GM18867 (cell line): ENCODE measurements around the gene ASPM.
"Not testable (repeated sequence)": the region's sequence is repeated elsewhere in the genome, so short reads cannot be mapped to it uniquely, and the experiment has no call there.

Experiments
- ATAC-seq: cut with Tn5 transposase; IDR thresholded peaks from one replicate; pipeline ENCODE4 v1.9.1; 2021; ENCODE audit warnings: mild to moderate bottlenecking, moderate library complexity; ENCODE audit not compliant: unreplicated experiment

ASPM gene

DNA sequence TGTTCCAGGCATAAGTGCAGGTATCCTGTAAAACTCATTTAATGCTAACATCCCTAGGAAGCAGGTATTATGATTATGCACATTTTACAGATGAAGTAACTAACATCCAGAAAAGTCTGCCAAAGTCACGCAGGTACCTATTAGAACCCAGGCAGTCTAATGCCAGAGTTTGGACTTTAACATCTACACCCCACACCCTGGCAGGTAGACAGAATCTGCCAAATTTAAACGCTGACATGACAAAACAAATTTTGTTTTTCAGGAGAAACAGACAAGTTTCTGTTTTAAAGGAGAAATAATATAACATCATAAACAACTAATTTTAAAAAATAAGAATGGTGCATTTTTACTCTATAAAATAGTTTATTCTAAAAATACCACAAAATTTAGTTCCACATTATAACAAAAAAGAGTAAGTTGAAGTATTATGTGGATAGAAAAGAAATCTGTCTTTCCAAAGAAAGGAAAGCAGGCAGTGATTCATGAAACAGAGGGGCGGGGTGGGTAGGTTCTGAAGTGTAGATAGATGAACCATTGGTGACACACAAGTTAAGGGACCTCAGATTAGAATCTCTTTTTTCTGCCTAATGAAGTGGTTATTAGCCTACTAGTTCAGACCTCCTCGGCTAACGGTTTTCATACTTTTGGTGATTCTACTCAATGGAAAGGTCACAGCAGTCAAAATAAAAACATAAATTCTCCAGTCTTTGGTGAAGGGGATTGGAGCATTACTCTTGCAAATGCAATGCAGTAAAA lies 1.7 kb downstream of the ASPM start:
- no peak for ATAC-seq

DNA sequence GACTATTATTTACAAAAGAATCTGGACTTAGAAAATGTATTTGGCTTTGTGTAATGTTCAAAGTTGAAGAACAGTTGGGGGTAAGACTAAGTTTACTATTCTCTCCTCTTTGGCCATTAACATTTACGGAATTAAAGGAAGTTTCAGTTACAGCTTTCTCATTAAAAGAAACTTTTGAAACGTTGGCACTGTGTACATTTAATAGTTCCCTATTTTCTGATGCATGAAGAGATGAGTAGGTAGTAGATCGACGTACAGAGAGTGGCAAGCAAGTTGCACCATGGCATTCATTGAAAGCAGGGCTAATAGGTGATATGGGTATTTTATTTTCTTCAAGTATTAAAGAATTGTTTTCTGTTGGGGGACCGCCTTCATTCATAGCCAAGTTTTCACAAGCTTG lies 3.2 kb downstream of the ASPM start:
- ATAC-seq = no peak

DNA sequence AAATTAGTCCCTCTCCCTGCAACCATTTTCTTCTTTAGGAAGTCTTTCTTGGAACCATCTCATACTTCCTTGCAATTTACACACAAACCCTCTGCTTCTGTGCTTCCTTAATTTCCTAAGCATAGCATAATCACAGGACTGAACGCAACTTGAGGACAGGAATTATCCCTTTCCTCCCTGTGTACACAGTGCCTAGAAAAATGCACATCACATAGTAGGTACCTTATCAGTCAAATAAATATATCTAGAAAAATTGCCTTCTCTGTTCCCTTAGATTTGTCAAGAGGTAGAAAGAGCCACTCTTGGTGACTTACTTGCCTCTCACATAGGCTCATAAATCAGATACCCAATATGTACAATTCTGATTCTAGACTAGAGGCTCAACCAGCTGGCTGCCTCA lies 4.9 kb downstream of the ASPM start:
- no peak for ATAC-seq

DNA sequence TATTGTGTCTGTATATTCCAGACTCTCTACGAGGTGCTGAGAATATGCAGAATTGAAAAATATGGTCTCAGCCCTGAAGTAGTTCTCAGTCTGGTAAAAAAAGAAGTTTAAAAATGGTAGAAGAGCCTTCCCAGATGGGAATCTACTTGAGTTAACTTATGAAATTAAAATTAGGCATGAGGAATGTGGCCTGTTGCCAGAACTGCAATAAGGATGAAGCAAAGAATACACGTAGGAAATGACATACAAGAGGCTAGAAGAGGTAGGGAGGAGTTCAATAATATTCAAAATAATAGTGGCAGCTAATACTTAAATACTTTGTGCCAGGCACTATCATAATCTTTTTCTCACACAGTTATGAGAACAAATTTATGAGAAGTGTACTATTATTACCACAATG lies 6.3 kb downstream of the ASPM start:
- no peak for ATAC-seq

DNA sequence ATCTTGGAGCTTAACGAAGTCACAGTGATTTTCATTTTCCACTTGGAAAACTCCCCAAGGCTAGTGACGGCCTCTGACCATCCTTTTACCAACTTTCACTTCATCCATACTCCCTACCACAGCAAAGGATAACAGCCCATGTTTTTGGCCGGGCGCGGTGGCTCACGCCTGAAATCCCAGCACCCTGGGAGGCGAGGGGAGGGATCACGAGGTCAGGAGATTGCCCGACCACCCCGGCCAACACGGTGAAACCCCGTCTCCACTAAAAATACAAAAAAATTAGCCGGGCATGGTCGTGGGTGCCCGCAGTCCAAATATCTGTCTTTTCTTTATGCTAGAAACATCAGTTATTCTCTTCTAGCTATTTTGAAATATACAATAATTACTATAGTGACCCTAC lies 7.3 kb downstream of the ASPM start:
- ATAC-seq = no peak

DNA sequence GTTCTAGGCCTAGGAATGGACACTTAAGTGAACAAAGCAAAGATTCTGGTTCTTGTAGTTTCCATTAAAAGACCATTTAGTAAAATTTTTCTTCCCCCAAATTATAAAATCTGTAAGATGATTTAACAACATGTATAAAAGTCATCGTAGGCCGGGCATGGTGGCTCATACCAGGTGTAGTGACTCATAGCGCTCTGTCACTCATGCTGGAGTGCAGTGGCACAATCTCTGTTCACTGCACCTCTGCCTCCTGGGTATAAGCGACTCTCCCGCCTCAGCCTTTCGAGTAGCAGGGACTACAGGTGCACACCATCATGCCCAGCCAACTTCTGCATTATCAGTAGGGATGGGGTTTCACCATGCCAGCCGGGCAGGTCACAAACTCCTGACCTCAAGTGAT lies 9.1 kb downstream of the ASPM start:
- no peak for ATAC-seq

DNA sequence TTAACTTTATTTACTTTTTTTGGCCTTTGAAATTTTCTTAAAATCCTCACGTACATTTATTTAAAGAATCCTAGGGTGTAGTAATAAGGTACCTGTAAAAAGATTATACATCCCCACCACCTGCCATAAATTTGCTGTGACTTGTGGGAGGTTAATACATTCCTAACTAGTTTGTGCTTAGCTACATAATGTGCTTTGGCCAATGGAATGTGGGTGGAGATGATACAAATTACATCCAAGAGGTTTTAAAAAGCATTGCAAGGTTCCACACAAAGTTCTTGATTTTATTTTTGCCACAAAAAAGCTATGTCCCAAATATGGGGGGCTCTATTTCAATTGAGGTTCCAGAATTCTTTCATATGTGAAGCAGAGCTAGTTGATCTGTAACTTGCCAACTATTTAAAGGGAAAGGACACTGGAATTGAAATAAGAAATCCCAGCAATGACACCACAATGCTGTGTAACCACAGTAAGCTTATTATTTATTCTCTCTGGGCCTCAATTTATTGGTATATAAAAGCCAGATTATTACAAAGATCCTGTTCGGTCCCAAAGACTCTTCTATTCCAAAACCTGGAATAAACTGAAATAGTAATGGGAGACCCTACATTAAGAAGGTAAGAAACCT lies 15.7 kb downstream of the ASPM start:
- no peak for ATAC-seq

DNA sequence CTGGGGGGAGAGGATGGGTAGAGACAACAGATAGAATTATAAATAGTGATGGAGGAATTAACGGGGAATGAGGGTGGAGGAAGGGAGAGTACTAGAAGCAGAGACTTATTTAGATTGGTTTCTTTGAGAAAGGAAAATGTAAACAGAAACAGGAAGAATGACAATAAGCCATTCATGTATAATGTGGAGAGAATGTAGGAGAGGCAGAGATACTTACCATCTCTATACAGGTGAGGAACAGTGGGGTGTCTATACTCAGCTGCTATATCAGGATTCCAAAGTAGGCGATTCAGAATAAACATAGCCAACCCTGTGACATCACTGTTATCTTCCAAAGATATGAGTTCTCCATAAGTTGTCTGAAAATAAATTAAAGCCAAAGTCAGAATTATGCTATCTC lies 16.8 kb downstream of the ASPM start:
- no peak for ATAC-seq

DNA sequence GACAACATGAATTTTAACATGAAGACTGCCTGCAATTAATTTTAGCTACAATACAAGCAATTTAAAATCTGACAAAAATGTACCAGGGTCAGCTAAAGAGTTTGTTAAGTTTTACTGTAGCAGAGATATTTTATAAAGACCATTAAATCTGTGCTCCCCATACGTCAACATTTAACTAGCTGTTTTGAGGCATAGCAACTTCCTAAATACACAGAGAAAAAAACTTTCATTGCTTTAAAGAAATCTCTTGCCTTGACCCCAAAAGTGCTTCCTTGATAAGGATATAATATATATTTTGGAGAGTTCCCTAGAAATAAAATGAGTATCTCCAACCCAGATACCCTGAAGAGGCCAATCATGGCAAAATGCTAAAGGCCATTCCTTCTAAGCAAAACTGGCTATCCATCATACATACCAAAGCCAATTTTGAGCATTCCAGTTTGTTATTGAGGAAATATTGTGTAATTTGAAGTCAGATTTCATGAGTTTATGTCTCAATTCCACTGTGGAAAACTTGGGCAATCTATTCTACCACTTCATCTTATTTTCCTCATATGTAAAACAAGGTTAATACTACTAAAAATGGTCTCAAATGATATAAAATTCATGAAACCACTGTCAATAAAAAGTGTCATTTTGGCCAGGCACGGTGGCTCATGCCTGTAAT lies 19.1 kb downstream of the ASPM start:
- ATAC-seq = no peak

DNA sequence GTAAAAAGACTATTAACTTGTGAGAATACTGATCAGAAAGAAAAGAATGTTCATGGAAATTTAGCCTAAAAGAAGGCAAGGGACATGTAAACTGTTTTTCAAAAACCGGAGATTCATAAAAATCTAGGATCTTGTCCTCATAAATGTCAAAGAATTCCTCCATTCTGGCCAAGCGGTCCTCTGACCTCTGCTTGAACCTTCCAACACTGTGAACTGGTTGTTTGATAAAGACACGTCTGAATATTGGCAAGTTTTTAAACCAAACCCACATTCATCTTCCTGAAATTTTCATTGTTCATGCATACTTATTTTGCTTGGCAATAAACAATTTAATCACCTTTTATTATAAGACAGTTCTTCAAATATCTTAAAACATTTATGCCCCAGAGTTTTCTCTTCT lies 19.8 kb downstream of the ASPM start:
- ATAC-seq = no peak

DNA sequence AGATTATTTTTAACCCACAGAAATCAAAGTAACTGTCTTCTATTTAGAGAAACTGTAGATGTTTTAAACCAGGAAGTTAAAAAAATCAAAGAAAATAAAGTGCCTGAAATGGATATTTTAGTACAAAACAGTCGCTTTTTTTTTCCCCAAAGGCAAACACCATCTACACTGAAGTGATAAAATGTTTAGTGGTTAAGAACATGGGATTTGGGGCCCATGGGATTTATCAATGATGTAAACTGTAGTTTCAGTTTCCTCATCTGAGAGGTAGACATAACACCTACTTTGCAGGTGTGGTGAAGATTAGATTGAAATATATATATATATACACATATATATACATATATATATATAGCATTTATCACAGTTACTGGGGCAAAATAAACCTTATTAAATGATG lies 22.1 kb downstream of the ASPM start:
- no peak for ATAC-seq

DNA sequence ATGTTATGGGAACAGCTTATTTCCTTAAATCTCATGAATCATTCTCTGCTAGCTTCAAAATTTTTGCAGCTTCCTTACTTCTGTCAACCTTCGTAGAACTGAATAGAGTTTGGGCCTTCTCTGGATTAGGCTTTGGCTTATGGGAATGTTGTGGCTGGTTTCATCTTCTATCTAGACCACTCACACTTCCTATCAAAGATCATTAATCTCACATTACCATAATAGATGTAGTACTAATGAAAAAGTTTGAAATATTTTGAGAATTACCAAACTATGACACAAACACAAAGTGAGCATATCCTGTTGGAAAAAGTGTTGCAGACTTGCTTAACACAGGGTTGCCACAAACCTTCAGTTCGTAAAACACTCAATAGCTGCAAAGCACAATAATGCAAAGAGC lies 30.3 kb downstream of the ASPM start:
- no peak for ATAC-seq

DNA sequence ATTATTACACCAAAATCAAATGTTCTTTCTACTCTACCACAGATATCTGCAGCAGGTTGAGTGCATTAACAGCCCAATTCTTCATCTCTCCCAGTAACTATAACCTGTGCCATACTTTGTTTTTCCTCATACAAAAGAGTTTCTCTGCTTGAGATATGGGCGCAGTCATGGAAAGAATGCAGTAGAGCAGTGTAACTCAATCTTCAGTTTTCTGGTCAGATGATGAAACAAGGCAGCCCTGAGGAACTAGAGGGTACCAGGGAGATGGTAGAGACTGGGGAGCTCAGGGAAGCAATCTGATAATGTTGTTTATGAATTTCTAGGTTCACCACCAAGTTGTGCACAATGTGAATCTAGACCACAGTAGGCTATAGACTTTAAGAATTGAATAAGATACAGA lies 39.6 kb downstream of the ASPM start:
- no peak for ATAC-seq

DNA sequence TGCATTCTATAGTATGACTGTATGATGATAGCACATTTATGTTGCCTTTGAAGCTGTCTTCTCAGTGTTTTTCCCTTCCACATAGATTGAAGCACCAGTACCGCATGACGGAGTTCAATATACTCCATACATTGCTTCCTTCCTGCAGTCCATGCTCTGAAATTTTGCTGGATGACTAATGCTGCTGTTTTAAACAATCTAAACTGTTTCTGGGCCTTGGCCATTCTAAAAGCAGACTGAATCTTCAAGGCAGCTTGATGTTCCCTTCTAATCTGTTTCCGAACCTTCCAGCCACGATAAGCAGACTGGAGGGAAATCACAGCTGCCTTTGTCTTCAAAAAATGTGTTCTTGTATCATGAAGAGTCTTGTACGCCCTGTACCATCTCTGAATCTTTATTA lies 43.2 kb downstream of the ASPM start:
- no peak for ATAC-seq

DNA sequence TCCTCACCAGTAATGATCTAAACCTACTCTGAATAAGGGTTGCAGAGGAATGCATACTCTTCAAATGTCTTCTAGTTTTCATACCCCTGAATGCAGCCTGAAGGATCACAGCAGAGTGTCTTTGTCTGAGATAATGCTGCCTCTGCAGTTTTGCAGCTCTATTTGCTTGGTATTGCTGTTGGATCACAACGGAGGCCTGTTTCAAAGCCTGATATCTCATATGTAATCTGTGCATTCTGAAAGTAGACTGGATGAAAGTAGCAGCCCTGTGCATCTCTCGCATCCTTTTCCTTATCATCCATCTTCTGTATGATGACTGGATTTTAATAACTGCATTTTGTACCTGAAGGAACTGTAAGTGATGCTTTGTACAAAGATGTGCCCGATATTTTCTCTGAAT lies 44.5 kb downstream of the ASPM start:
- no peak for ATAC-seq

DNA sequence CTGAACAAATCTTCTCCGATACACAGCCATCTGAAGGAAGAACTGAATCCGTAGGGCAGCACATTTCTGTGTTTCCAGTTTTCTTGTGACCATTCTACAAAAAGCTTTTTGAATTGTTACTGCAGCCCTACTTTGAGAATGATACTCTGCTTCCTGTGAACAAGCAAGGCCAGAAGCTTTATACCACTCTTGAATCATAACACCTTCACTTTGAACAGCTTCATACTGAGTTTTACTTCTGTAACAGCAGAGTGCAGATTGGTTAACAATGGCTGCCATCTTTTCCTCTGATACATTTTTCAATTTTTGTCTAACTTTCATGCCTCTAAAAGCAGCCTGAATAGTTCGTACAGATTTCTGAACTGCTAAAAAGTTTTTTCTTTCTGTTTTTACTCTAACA lies 45.8 kb downstream of the ASPM start:
- ATAC-seq = no peak

DNA sequence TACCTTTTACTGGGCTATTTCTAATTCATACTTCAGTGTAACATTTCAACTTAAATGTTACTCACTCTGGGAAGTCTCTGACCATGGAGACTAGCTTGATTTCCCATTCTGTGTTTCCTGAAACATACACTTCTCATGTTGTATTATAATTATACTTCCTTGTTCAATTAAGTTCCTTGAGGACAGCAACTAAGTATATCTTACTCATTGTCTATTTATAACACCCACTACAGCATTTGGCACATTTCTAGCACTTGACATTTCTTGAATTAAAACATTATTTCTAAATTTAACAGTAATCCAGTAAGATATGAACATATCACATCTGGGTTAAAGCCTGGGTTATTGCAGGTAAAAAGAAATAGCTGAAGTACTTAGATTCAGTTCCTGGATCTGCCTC lies 47.0 kb downstream of the ASPM start:
- ATAC-seq = no peak

DNA sequence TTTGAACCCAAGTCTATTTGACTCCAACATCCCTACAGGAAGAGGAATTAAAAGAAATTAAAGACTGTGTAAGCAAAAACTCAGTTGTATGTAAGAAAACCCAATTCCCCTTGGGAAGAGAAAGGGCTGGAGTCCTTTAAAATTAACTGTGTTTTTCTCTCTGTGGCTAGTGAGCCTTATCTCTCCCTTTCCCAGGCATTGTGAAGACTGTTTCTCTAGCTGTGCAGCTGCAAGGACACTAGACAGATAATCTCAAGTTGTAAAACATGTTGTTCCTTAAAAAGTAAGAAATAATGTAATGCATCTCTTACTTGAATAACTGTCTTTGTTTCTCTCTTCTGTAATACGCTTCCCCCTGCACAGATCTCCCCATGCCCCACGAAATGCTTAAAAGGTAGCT lies 49.5 kb downstream of the ASPM start:
- ATAC-seq = not testable (repeated sequence)

DNA sequence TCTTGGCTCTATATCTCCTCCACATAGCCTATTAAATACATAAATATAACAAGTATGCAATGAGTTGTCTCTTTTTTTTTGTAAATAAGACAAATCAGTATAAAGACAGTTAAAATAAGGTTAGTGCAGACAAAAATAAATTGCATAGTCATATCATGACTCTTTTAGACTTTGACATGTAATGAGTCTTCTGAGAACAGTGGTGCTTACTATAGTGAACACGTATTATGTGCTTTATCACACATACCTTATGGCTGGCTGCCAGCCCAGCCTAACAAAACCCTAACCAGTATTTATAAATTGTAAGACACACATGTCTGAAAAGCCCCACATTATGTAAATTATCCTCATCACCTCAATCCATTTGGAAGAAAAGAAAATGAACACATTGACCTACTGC lies 50.3 kb downstream of the ASPM start:
- ATAC-seq = no peak

DNA sequence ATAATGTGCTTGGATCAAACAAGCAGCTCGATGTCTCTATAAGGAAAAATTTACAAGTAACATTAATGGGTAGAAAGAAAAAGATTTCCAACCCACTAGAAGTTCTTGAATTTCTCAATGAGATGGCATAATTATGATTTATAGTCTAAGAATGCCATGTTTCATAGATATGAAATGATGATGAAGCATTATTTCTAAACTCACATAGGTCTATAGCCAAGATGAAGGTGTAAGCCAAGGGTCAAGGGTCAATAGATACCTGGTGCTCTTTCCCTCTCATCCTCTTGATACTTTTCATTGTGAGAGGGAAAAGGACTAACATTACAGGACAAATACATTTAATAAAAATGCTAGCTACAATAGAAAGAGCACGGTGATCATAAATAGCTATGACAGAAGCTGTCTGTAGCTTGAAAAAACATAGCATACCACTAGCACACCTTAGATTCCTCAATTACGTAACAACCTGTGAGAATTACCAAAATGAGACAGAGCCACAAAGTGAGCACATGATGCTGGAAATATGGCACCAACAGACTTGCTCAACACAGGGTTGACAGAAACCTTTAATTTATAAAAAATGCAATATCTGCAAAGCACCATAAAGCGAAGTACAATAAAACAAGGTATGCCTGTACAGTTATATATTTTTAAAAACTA lies 53.1 kb downstream of the ASPM start:
- ATAC-seq = no peak

DNA sequence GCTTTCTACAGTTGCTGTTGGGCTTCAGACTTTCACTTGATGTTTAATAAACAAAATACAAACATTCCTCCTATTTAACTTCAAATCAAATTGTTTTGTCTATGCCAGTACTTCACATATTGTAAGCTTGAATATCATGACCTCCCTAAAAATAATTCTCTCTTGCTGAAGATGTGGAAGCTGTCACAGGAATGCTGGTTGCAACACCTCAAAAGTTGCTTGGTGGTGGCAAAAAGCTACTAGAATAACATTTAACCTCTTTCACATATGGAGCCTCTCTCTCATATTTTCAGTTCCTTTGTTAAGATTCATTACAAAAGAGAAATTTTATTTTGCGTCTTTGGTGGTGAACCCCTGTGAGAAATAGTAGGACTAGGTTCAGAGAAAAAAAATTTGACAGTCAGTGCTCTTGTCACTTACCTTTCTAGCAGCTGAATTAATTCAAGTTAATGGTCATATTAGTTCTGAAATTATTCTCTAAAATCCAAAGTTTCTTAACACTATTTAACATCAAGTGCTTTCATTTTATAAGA lies 53.9 kb downstream of the ASPM start:
- ATAC-seq = no peak

DNA sequence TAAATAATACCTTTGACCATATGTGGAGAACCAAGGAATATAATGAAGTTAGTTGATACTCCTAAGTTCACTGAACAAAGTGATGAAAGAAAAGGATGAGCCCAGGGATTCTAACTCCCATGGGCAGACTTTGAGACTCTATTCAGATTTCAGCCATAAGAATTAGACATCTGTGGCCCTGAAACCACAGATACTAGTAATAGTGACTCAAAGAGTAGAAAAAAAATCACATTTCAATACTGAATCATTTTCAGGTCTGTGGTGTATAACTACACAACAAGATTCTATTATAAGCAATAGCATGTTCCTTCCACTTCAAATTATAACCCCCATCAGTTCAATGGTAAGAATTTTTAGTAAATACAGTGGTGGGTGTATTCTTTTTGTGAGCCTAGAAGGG lies 63.0 kb downstream of the ASPM start:
- no peak for ATAC-seq
